NCI-H1092 treated with DMSO at 0.1 percent for 48 hours (cell line): Measurements from ENCODE around the gene RMI1.

Source experiments
- DNase-seq: peaks from one replicate; lab custom pipeline; 2025; lab: John Stamatoyannopoulos, UW

RMI1 gene

GRCh38 chr9:83969602-83970001 lies 11.0 kb upstream of the RMI1 start:
- no peak for DNase-seq

- DNase-seq = no peak
Measured at GRCh38 chr9:83971485-83971884, 9.1 kb upstream of the RMI1 start.

GRCh38 chr9:83972286-83972685 lies 8.3 kb upstream of the RMI1 start:
- DNase-seq = no peak

- no peak for DNase-seq
Measured at GRCh38 chr9:83975300-83975699, 5.3 kb upstream of the RMI1 start.

GRCh38 chr9:83976372-83976771 lies 4.2 kb upstream of the RMI1 start:
- no peak for DNase-seq

- no peak for DNase-seq
Measured at GRCh38 chr9:83977196-83977595, 3.4 kb upstream of the RMI1 start.

- DNase-seq = peak; percentile 62
Measured at GRCh38 chr9:83978992-83979811, 1.4 kb upstream of the RMI1 start.

GRCh38 chr9:83979812-83980394 lies 702 bp upstream of the RMI1 start, which contains the start of gene HNRNPK:
Gene HNRNPK, minus strand, starts transcription at chr9:83980215. Its CDS starts 1,963 bp downstream, at chr9:83978252.
- DNase-seq = peak; percentile 99

GRCh38 chr9:83981126-83981871 lies 694 bp downstream of the RMI1 start:
- DNase-seq = peak; percentile 60

- no peak for DNase-seq
Measured at GRCh38 chr9:83986195-83986594, 5.6 kb downstream of the RMI1 start.

- DNase-seq = no peak
Measured at GRCh38 chr9:83986765-83987401, 6.3 kb downstream of the RMI1 start.

GRCh38 chr9:83987402-83987791 lies 6.8 kb downstream of the RMI1 start:
- no peak for DNase-seq

- no peak for DNase-seq
Measured at GRCh38 chr9:83988411-83988810, 7.8 kb downstream of the RMI1 start.

- DNase-seq = no peak
Measured at GRCh38 chr9:83991355-83991754, 10.8 kb downstream of the RMI1 start.

- DNase-seq = peak; percentile 29
Measured at GRCh38 chr9:83992407-83992806, 11.8 kb downstream of the RMI1 start.

GRCh38 chr9:83992901-83993300 lies 12.3 kb downstream of the RMI1 start:
- no peak for DNase-seq

- no peak for DNase-seq
Measured at GRCh38 chr9:83996126-83996525, 15.5 kb downstream of the RMI1 start.

- DNase-seq = no peak
Measured at GRCh38 chr9:83999141-83999918, 18.7 kb downstream of the RMI1 start.

GRCh38 chr9:84000186-84000585 lies 19.6 kb downstream of the RMI1 start:
- no peak for DNase-seq

- no peak for DNase-seq
Measured at GRCh38 chr9:84001621-84002020, 21.0 kb downstream of the RMI1 start.

- no peak for DNase-seq
Measured at GRCh38 chr9:84002344-84002743, 21.7 kb downstream of the RMI1 start.

- DNase-seq = no peak
Measured at GRCh38 chr9:84003246-84003645, 22.6 kb downstream of the RMI1 start.
